ENCODE results near the gene ZNF749.
"Not testable (repeated sequence)": the region's sequence is repeated elsewhere in the genome, so short reads cannot be mapped to it uniquely, and the experiment has no call there.

Gene ZNF749

DNA sequence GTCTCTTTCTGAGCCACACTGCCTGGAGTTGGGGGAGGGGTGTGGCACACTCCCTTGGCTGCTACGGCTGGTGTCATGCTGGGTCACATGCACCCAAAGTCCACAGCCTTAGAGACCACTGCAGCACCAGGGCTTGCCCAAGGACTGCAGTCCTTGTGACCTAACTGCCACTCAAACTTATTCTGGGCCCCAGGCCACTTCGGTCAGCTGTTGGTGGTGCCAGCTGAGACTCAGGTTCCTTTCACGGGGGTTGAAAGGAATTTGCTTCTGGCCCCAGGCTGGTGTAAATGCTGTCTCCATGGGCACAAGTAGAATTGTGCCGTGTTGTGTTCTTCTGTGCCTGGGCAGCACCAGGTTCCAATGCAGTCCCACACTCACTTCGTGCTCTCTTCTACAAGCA, 31.4 kb downstream of the ZNF749 start:
- no peak for DNase-seq (ENCODE audit: low read depth)

DNA sequence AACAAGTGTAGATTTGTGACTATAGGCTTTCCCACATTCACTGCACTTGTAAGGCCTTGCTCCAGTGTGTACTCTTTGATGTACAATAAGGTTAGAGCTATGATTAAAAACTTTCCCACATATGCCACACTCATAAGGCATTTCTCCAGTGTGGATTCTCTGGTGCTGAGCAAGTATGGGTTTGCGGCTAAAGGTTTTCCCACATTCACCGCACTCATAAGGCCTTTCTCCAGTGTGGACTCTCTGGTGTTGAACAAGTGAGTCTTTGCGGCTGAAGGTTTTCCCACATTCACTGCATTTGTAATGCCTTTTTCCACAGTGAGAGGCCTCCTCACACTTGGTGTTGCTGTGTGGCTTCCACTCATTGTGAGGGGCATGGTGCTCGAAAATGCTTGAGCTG, 38.5 kb downstream of the ZNF749 start:
- no peak for DNase-seq (ENCODE audit: low read depth)

DNA sequence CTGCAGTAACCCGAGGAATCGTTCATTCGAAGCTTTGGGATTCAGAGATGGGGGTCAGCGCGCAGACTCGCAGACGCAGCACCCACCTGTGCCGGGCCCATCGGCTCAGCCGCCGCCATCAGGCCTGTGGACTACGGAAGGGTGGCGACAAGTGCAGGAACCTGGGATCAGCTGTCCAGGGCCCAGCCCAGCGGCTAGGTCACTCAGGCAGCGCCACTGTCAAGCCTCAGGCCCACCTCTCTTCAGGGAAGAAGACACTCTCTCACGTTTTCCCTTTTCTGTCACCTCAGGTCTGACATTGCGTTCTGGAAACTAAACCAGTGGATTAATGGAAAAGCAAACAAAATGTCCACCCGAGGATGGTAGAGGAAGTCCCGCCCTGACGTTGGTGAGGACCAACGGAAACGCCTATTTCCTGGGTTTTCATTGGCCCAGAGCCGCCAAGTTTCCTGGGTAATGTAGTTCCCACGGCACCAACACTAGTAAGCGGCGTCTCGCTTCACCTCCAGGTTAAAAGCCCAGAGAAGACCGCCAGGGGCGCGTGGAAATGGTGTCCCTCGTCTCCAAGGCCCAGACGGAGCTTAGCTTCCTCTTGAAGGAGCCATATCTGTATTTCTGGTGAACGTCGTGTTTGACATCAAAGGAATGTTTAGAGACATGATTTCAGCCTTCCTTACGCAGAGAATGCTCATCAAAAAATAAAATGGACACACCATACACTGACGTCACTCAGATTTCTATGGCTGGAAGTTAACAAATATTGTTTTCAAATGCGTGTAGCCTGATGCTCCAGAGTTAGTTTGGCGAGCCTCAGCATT, 42.3 kb downstream of the ZNF749 start, which contains the start of gene ZNF772:
Gene ZNF772, minus strand, starts transcription at position 376 of the 818 bp plus-strand sequence. Its CDS starts 257 bp downstream, at position 119.
- peak; percentile 76 for DNase-seq (ENCODE audit: low read depth)

DNA sequence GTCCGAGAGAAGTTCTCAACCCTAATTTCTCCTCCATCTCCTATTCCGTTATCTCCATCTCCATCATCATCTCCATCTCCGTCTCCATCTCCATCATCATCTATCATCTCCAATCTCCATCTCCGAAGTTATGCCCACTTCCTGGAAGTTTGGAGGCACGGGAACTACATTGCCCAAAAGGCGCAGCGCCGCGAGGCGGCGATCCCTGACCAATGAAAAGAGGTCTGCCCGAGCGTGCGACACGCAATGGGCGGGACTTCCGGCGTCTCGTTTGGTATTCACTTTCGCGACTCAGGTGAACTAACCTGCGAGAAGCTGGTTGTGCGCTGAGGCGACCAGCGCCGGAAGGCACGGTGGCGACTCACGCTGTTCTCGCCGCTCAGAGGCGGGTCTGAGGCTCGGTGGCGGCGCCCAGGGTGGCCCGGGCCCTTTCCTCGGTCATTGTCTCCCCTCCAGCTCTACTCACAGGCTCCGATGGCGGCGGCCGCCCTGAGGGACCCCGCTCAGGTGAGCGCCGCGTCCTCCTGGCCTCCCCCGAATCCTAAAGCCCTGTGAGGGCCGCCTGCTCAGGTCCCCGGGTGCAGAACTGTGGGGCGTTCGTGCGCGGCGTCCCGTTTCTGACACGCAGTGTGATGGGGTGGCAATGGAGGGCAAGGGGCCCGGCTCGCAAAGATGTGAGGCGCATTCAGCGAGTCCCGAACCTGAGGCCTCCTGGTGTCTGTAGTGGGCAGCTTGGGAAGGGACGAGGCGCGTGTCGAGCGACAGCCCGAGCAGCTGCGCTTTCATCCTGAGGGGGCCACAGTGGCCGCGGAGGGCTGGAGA, 52.6 kb downstream of the ZNF749 start, which contains the start of gene ZNF419:
Gene ZNF419, plus strand, starts transcription at position 274 of the 822 bp plus-strand sequence. Its CDS starts 201 bp downstream, at position 475.
- DNase-seq (ENCODE audit: low read depth) = peak; percentile 93

DNA sequence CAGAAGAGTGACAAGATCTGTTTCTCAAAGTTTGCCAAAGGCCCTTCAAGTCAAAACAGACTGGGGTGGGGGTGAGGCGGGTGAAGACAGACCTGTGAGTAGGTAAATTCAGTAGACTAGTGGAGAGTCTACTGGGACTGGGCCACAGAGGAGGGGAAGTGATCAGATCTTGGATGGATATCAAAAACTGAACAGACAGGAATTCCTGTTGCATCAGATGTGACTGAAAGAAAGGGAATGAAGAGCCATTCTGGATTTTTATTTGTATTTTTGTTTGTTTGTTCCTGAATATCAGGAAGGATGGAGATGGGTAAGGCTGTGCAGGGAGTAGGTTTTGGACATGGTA, 53.1 kb downstream of the ZNF749 start:
- DNase-seq (ENCODE audit: low read depth) = not testable (repeated sequence)

All from activated T-cell treated with anti-CD3 and anti-CD28 coated beads for 1 hour (primary cell).